Measurements from ENCODE around the gene MAN1C1. TPM values are rescaled to one million over a fixed set of nuclear protein-coding genes. Genes with fewer than 3 reads are reported as not detected.

MAN1C1 gene
- polyA plus RNA-seq (ENCODE audit: insufficient read length): 9.6 TPM

GRCh38 chr1:25616095-25616986 is at the start of gene MAN1C1:
Gene MAN1C1 (plus strand): TSS chr1:25616791. CDS start chr1:25617798, 1,007 bp downstream.
- DNase-seq (ENCODE audit: low read depth): peak; percentile 43

GRCh38 chr1:25567710-25568089 is 48.9 kb upstream of the MAN1C1 start:
- DNase-seq (ENCODE audit: low read depth): no peak

- no peak for DNase-seq (ENCODE audit: low read depth)
Measured at GRCh38 chr1:25568090-25568833, 48.3 kb upstream of the MAN1C1 start.

GRCh38 chr1:25568834-25569596 is 47.6 kb upstream of the MAN1C1 start:
- DNase-seq (ENCODE audit: low read depth): no peak

GRCh38 chr1:25569597-25570396 is 46.8 kb upstream of the MAN1C1 start:
- no peak for DNase-seq (ENCODE audit: low read depth)

- no peak for DNase-seq (ENCODE audit: low read depth)
Measured at GRCh38 chr1:25570798-25571521, 45.6 kb upstream of the MAN1C1 start.

GRCh38 chr1:25571522-25571970 is 45.0 kb upstream of the MAN1C1 start:
- DNase-seq (ENCODE audit: low read depth): no peak

GRCh38 chr1:25572107-25572506 is 44.5 kb upstream of the MAN1C1 start:
- no peak for DNase-seq (ENCODE audit: low read depth)

- DNase-seq (ENCODE audit: low read depth): no peak
Measured at GRCh38 chr1:25572708-25573590, 43.6 kb upstream of the MAN1C1 start.

GRCh38 chr1:25573591-25573930 is 43.0 kb upstream of the MAN1C1 start:
- no peak for DNase-seq (ENCODE audit: low read depth)

- DNase-seq (ENCODE audit: low read depth): no peak
Measured at GRCh38 chr1:25573961-25574360, 42.6 kb upstream of the MAN1C1 start.

- DNase-seq (ENCODE audit: low read depth): no peak
Measured at GRCh38 chr1:25575191-25575590, 41.4 kb upstream of the MAN1C1 start.

GRCh38 chr1:25576459-25577133 is 40.0 kb upstream of the MAN1C1 start:
- DNase-seq (ENCODE audit: low read depth): no peak

- DNase-seq (ENCODE audit: low read depth): no peak
Measured at GRCh38 chr1:25577134-25577920, 39.3 kb upstream of the MAN1C1 start.

GRCh38 chr1:25579292-25580252 is 37.0 kb upstream of the MAN1C1 start:
- DNase-seq (ENCODE audit: low read depth): no peak

GRCh38 chr1:25580927-25581326 is 35.7 kb upstream of the MAN1C1 start:
- DNase-seq (ENCODE audit: low read depth): no peak

- DNase-seq (ENCODE audit: low read depth): no peak
Measured at GRCh38 chr1:25581764-25582163, 34.8 kb upstream of the MAN1C1 start.

Measured in forelimb muscle (tissue), 1 donor.